Vagina (tissue), 2 donors: ENCODE measurements around the gene DEAF1. TPM values are rescaled to one million over a fixed set of nuclear protein-coding genes. Genes with fewer than 3 reads are reported as not detected.

Source experiments
- DNase-seq, 2 donors: peaks; one replicate each; pipeline ENCODE4 v3.0.0-alpha.2; 2017; ENCODE audit errors: extremely low spot score in 2 of 2
- H3K27ac ChIP-seq: fragments of 200-600 bp; sonication (generic); one replicate; pipeline ENCODE4 v1.5.1; 2019
- H3K27me3 ChIP-seq: fragments of 200-600 bp; sonication (generic); one replicate; pipeline ENCODE4 v1.5.1; 2019
- H3K36me3 ChIP-seq, 2 donors: fragments of 200-600 bp; sonication (generic); one replicate each; pipeline ENCODE4 v1.5.1; 2017 to 2019
- H3K4me1 ChIP-seq: fragments of 200-600 bp; sonication (generic); one replicate; pipeline ENCODE4 v1.5.1; 2019
- H3K4me3 ChIP-seq, 2 donors: fragments of 200-600 bp; sonication (generic); 1 replicate in 1 of 2; 2 replicates in 1 of 2; pipeline ENCODE4 v1.5.1; 2016 to 2019
- H3K9me3 ChIP-seq: fragments of 200-600 bp; sonication (generic); one replicate; pipeline ENCODE4 v1.5.1; 2019
- POLR2A ChIP-seq, 2 donors: fragments of 450-650 bp; IDR thresholded peaks; one replicate each; pipeline ENCODE4 v1.6.1; 2017; ENCODE audit warnings: antibody characterized with exemption in 2 of 2, mild to moderate bottlenecking in 2 of 2, moderate library complexity in 2 of 2
- POLR2AphosphoS5 ChIP-seq, 2 donors: sonication (generic); formaldehyde crosslinking; IDR thresholded peaks; one replicate each; pipeline ENCODE4 v1.9.0; 2017; ENCODE audit warnings: antibody characterized with exemption in 2 of 2, mild to moderate bottlenecking in 2 of 2, low read depth in 1 of 2; ENCODE audit not compliant: insufficient read depth in 1 of 2
- intact Hi-C: fragments of 100-400 bp; cut with DNase I; formaldehyde crosslinking; loops from one replicate; pipeline ENCODE4 v1.15.1; 2023
- total RNA-seq: library from RNA; depleted of rRNA; stranded (reverse); fragments of >200 nt; gene quantifications from one replicate; pipeline ENCODE4 v1.2.3, GENCODE V29; 2016
- TF ChIP-seq, protein P1 (sequence below), 3 experiments: fragments of 450-650 bp in 2 of 3; fragments of 200-600 bp in 1 of 3; sonication (generic) in 1 of 3; IDR thresholded peaks; one replicate each; pipeline ENCODE4 v1.5.1; 2017 to 2019; ENCODE audit warnings: antibody characterized with exemption in 3 of 3, mild to moderate bottlenecking in 2 of 3, moderate library complexity in 2 of 3

The DEAF1 gene
- total RNA-seq, 1 donor from 2014 or later = 33.6 TPM

DNA sequence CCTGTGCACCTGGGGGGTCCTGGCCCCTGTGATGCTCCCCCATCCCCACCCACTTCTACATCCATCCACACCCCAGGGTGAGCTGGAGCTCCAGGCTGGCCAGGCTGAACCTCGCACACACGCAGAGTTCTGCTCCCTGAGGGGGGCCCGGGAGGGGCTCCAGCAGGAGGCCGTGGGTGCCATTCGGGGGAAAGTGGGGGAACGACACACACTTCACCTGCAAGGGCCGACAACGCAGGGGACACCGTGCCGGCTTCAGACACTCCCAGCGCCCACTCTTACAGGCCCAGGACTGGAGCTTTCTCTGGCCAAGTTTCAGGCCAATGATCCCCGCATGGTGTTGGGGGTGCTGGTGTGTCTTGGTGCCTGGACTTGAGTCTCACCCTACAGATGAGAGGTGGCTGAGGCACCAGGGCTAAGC, 32.3 kb upstream of the DEAF1 start:
- DNase-seq = no peak
- H3K4me1 ChIP-seq = peaks cover 39% of the 10 kb centered on the region

DNA sequence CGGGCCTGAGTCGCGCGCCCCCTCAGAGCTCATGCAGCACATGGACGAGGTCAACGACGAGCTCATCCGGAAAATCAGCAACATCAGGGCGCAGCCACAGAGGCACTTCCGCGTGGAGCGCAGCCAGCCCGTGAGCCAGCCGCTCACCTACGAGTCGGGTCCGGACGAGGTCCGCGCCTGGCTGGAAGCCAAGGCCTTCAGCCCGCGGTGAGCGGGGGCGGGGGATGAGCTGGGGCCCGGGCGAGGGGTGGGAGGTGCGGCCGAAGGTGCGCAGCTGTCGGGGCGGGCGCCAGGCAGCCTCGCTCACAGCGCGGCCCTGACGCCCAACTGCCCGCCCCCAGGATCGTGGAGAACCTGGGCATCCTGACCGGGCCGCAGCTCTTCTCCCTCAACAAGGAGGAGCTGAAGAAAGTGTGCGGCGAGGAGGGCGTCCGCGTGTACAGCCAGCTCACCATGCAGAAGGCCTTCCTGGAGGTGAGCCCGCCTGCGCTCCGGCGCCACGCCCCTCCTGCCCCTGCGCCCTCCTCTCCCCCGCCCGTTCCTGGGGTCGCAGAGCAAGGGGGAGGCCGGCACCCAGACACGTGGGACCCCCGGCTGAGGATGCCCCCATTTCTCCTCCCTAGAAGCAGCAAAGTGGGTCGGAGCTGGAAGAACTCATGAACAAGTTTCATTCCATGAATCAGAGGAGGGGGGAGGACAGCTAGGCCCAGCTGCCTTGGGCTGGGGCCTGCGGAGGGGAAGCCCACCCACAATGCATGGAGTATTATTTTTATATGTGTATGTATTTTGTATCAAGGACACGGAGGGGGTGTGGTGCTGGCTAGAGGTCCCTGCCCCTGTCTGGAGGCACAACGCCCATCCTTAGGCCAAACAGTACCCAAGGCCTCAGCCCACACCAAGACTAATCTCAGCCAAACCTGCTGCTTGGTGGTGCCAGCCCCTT, 31.5 kb upstream of the DEAF1 start:
- intact Hi-C loops = loop anchor here (5.0 to 10.0 kb wide), 2 partner anchors 64 to 172 kb away; no protein-coding TSS in a partner anchor
- no peaks in the 10 kb centered on the region for H3K36me3 ChIP-seq
- H3K27ac ChIP-seq = peak overlapping the region; percentile 81
- peak in 1 of 2 donors; percentile 2 for TF ChIP-seq POLR2AphosphoS5 (IDR thresholded peaks at IDR 0.05; ENCODE audit: insufficient read depth in 1 of 2, low read depth in 1 of 2)
- TF ChIP-seq POLR2A (IDR thresholded peaks at IDR 0.05) = no peak
- TF ChIP-seq, protein P1, sequence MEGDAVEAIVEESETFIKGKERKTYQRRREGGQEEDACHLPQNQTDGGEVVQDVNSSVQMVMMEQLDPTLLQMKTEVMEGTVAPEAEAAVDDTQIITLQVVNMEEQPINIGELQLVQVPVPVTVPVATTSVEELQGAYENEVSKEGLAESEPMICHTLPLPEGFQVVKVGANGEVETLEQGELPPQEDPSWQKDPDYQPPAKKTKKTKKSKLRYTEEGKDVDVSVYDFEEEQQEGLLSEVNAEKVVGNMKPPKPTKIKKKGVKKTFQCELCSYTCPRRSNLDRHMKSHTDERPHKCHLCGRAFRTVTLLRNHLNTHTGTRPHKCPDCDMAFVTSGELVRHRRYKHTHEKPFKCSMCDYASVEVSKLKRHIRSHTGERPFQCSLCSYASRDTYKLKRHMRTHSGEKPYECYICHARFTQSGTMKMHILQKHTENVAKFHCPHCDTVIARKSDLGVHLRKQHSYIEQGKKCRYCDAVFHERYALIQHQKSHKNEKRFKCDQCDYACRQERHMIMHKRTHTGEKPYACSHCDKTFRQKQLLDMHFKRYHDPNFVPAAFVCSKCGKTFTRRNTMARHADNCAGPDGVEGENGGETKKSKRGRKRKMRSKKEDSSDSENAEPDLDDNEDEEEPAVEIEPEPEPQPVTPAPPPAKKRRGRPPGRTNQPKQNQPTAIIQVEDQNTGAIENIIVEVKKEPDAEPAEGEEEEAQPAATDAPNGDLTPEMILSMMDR (IDR thresholded peaks at IDR 0.05) = no peak
- peak overlapping the region; percentile 28 to 40 for H3K4me3 ChIP-seq
- no peaks in the 10 kb centered on the region for H3K27me3 ChIP-seq
- H3K9me3 ChIP-seq = no peaks in the 10 kb centered on the region
- DNase-seq = peak in 1 of 2 donors; percentile 80
- H3K4me1 ChIP-seq = peaks cover 39% of the 10 kb centered on the region

More for the DNA sequence above, 32.3 kb upstream of the DEAF1 start:
- intact Hi-C loops = loop anchor here (5.0 to 10.0 kb wide), 2 partner anchors 65 to 172 kb away; no protein-coding TSS in a partner anchor
- TF ChIP-seq, protein P1 (IDR thresholded peaks at IDR 0.05) = no peak
- TF ChIP-seq POLR2AphosphoS5 (IDR thresholded peaks at IDR 0.05; ENCODE audit: insufficient read depth in 1 of 2, low read depth in 1 of 2) (no peak), POLR2A (IDR thresholded peaks at IDR 0.05) (no peak)
- H3K27me3 ChIP-seq = no peaks in the 10 kb centered on the region
- no peaks in the 10 kb centered on the region for H3K36me3 ChIP-seq
- H3K4me3 ChIP-seq = no peak overlapping the region
- no peaks in the 10 kb centered on the region for H3K9me3 ChIP-seq
- H3K27ac ChIP-seq = peak overlapping the region; percentile 81

DNA sequence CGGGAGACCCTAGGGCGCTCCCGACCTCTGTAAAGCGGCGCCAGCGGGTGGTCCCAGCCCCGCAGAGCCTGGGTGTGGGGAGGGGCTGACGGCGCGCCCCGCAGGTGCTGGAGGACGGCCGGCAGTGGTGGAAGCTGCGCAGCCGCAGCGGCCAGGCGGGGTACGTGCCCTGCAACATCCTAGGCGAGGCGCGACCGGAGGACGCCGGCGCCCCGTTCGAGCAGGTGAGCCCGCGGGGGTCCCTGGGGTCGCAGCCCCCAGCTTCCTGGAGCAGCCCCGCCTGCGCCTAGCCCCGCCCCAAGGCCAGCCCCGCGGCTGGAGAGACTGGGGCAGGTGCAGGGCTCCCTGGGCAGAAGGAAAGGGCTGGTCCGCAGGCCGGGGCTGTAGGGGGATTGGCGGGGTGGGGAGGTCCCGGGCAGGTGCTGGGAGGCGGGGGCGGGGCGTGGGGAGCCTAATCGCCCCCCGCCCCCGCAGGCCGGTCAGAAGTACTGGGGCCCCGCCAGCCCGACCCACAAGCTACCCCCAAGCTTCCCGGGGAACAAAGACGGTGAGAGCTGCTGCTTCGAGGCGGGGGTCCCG, 30.7 kb upstream of the DEAF1 start:
- TF ChIP-seq, protein P1 (IDR thresholded peaks at IDR 0.05) = no peak
- TF ChIP-seq POLR2AphosphoS5 (IDR thresholded peaks at IDR 0.05; ENCODE audit: insufficient read depth in 1 of 2, low read depth in 1 of 2) = no peak
- no peaks in the 10 kb centered on the region for H3K9me3 ChIP-seq
- H3K27me3 ChIP-seq = no peaks in the 10 kb centered on the region
- H3K4me3 ChIP-seq = peak overlapping the region; percentile 28 to 40
- peak overlapping the region; percentile 81 for H3K27ac ChIP-seq
- H3K4me1 ChIP-seq = peaks cover 47% of the 10 kb centered on the region
- no peak for DNase-seq
- H3K36me3 ChIP-seq = peaks cover 0 to 8% of the 10 kb centered on the region in 2 donors
- intact Hi-C loops = loop anchor here (5.0 to 10.0 kb wide), 2 partner anchors 63 to 171 kb away; no protein-coding TSS in a partner anchor

DNA sequence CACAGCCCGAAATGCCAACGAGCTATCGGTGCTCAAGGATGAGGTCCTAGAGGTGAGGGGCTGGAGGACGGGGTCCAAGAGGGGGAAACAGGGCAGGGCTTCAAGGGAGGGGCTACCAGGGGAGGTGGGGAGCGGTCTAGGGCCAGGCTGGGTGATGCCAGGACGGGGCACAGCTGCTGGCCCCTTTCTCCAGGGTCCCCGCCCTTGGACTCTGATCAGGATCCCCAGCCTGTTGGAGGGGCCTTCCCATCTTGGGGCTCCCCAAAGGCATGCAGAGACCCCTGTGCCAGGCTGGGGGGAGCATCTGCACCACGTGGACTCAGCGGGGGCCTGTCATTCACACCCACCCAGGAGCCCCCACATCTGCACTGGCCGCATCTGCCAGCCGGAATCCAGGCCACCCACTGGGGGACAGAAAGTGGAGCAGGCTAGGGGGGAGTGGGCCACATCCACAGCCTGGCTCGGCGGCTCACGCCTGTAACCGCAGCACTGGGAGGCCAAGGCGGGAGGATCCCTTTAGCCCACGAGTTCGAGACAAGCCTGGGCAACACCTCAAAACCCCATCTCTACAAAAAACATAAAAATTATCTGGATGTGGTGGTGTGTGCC, 29.9 kb upstream of the DEAF1 start:
- Histone ChIP-seq H3K36me3 (peaks cover 0 to 12% of the 10 kb centered on the region in 2 donors), H3K9me3 (no peaks in the 10 kb centered on the region), H3K27ac (no peak overlapping the region), H3K27me3 (no peaks in the 10 kb centered on the region), H3K4me1 (peaks cover 51% of the 10 kb centered on the region), H3K4me3 (no peak overlapping the region)
- intact Hi-C loops = loop anchor here (5.0 to 10.0 kb wide), 2 partner anchors 63 to 170 kb away; no protein-coding TSS in a partner anchor
- peak in 1 of 2 donors; percentile 83 for DNase-seq
- TF ChIP-seq, protein P1 (IDR thresholded peaks at IDR 0.05) = no peak
- no peak for TF ChIP-seq POLR2A (IDR thresholded peaks at IDR 0.05)
- no peak for TF ChIP-seq POLR2AphosphoS5 (IDR thresholded peaks at IDR 0.05; ENCODE audit: insufficient read depth in 1 of 2, low read depth in 1 of 2)
